HepG2 (cell line): Measurements from ENCODE around the gene TMEM63C. TPM values are rescaled to one million over a fixed set of nuclear protein-coding genes. Genes with fewer than 3 reads are reported as not detected.

Experiments used
- AHR ChIP-seq: IDR thresholded peaks from 2 replicates; pipeline ENCODE4 v1.6.1; 2018; ENCODE audit warnings: missing genetic modification reagents, missing compliant biosample characterization
- AKAP8 ChIP-seq: sonication (generic); formaldehyde crosslinking; IDR thresholded peaks from 2 replicates; pipeline ENCODE4 v1.5.1; 2020; ENCODE audit warnings: mild to moderate bottlenecking, missing genetic modification reagents
- ATF1 ChIP-seq: IDR thresholded peaks from 2 replicates; pipeline ENCODE4 v1.6.1; 2016; ENCODE audit warnings: mild to moderate bottlenecking, control low read depth
- BORCS8-MEF2B ChIP-seq: sonication (generic); formaldehyde crosslinking; IDR thresholded peaks from 2 replicates; pipeline ENCODE4 v1.8.0; 2022; ENCODE audit warnings: mild to moderate bottlenecking, missing genetic modification reagents
- CC2D1A ChIP-seq: sonication (generic); formaldehyde crosslinking; IDR thresholded peaks from 2 replicates; pipeline ENCODE4 v1.8.1; 2023; ENCODE audit warnings: mild to moderate bottlenecking, missing genetic modification reagents
- HCFC1 ChIP-seq: fragments of 150-350 bp; IDR thresholded peaks from 2 replicates; pipeline ENCODE4 v1.6.1; 2014; ENCODE audit warnings: low read depth, low read length
- HDAC1 ChIP-seq: sonication (generic); formaldehyde crosslinking; IDR thresholded peaks from 2 replicates; pipeline ENCODE4 v1.5.1; 2020; ENCODE audit warnings: mild to moderate bottlenecking, missing genetic modification reagents
- JDP2 ChIP-seq: sonication (generic); formaldehyde crosslinking; IDR thresholded peaks from 2 replicates; pipeline ENCODE4 v1.8.1; 2022; ENCODE audit warnings: missing genetic modification reagents, borderline replicate concordance
- KLF9 ChIP-seq: IDR thresholded peaks from 2 replicates; pipeline ENCODE4 v1.6.1; 2016; ENCODE audit warnings: low read depth
- NCOR1 ChIP-seq: fragments of 200-600 bp; sonication (generic); IDR thresholded peaks from 2 replicates; pipeline ENCODE4 v1.7.0; 2017; ENCODE audit warnings: antibody characterized with exemption, low read length, borderline replicate concordance
- NR2F2 ChIP-seq: IDR thresholded peaks from 2 replicates; pipeline ENCODE4 v1.6.1; 2012; ENCODE audit warnings: low read depth, inconsistent platforms, borderline replicate concordance
- SMAD9 ChIP-seq: sonication (generic); formaldehyde crosslinking; IDR thresholded peaks from 2 replicates; pipeline ENCODE4 v1.5.1; 2020; ENCODE audit warnings: mild to moderate bottlenecking, missing genetic modification reagents
- SRSF4 ChIP-seq: fragments of 200-400 bp; formaldehyde crosslinking; IDR thresholded peaks from one replicate; pipeline ENCODE4 v1.6.1; 2018; ENCODE audit warnings: mild to moderate bottlenecking, low read depth, low read length, moderate library complexity; ENCODE audit not compliant: poor library complexity, severe bottlenecking
- U2AF1 ChIP-seq: fragments of 200-400 bp; formaldehyde crosslinking; optimal IDR thresholded peaks from 2 replicates; pipeline ENCODE3; 2017; ENCODE audit warnings: mild to moderate bottlenecking, low read depth, low read length
- XRCC5 ChIP-seq: fragments of 200-400 bp; formaldehyde crosslinking; optimal IDR thresholded peaks from 2 replicates; pipeline ENCODE3; 2017; ENCODE audit warnings: mild to moderate bottlenecking, low read length
- ZNF20 ChIP-seq: sonication (generic); formaldehyde crosslinking; IDR thresholded peaks from 2 replicates; pipeline ENCODE4 v1.4.0; 2020; ENCODE audit warnings: mild to moderate bottlenecking, moderate library complexity, missing genetic modification reagents
- ZNF263 ChIP-seq: sonication (generic); formaldehyde crosslinking; IDR thresholded peaks from 2 replicates; pipeline ENCODE4 v1.4.0; 2020; ENCODE audit warnings: missing genetic modification reagents
- ZNF354B ChIP-seq: sonication (generic); formaldehyde crosslinking; IDR thresholded peaks from 2 replicates; pipeline ENCODE4 v1.8.0; 2022; ENCODE audit warnings: mild to moderate bottlenecking, missing genetic modification reagents
- ZNF546 ChIP-seq: sonication (generic); formaldehyde crosslinking; conservative IDR thresholded peaks from 2 replicates; pipeline ENCODE4 v1.8.1; 2023; ENCODE audit warnings: mild to moderate bottlenecking, missing genetic modification reagents
- polyA plus RNA-seq, 8 experiments: library from polyadenylated mRNA; depleted of rRNA in 3 of 8; stranded (reverse) in 7 of 8; unstranded in 1 of 8; fragments of >200 nt; fragmentation: Illumina TruSeq in 4 of 8; extraction: Trizol in 4 of 8; gene quantifications; 2 replicates each; pipeline versions ENCODE4 v1.2.1 to v1.2.3, GENCODE V29; 2011 to 2016; ENCODE audit warnings: low read depth in 4 of 8, missing spikeins in 1 of 8, mixed read lengths in 1 of 8; ENCODE audit not compliant: insufficient read depth in 1 of 8
- total RNA-seq, 5 experiments: library from RNA; depleted of rRNA; stranded (reverse); fragments of >200 nt; fragmentation: Illumina TruSeq; extraction: Trizol; gene quantifications; 2 replicates each; pipeline ENCODE4 v1.2.3, GENCODE V29; 2016; ENCODE audit warnings: low read depth in 1 of 5
- TF ChIP-seq, protein P1 (sequence below): sonication (generic); formaldehyde crosslinking; IDR thresholded peaks from 2 replicates; pipeline ENCODE4 v1.4.0; 2020; ENCODE audit warnings: low read depth, missing genetic modification reagents
- TF ChIP-seq, protein P2 (sequence below): sonication (generic); formaldehyde crosslinking; IDR thresholded peaks from 2 replicates; pipeline ENCODE4 v1.5.1; 2020; ENCODE audit warnings: mild to moderate bottlenecking, missing genetic modification reagents, borderline replicate concordance
- TF ChIP-seq, protein P3 (sequence below): sonication (generic); formaldehyde crosslinking; IDR thresholded peaks from 2 replicates; pipeline ENCODE4 v1.9.0; 2022; ENCODE audit warnings: missing genetic modification reagents, mild to moderate bottlenecking, borderline replicate concordance
- TF ChIP-seq, protein P4 (sequence below): sonication (generic); formaldehyde crosslinking; IDR thresholded peaks from 2 replicates; pipeline ENCODE4 v1.4.0; 2020; ENCODE audit warnings: missing genetic modification reagents
- TF ChIP-seq, protein P5 (sequence below): sonication (generic); formaldehyde crosslinking; IDR thresholded peaks from 2 replicates; pipeline ENCODE4 v1.4.0; 2020; ENCODE audit warnings: missing genetic modification reagents, low read depth, mild to moderate bottlenecking, borderline replicate concordance

The TMEM63C gene
- total and polyA plus RNA-seq, 2 of the 13 experiments (the other 11 are each of a cell fraction or from before 2014, with no cell fraction given) = 0.17 to 0.27 TPM

DNA sequence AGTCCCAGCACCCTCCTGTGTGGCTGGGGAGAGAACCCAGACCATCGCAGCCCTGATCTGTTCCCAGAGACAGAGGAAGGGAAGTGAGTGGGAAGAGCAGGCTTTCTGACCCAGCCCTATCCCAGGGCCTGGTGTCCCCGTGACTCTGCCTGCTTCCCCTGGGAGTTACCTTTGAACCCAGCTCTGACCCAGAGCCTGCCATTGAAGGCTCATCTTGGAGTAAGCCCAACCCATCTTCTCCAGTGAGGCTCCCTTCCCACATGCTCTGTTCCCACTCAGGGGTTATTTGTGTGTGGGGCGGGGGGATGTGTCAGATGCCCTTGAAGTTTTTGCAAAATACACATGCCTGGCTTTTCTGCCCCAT is 6.0 kb downstream of the TMEM63C start (continued):
- TF ChIP-seq, protein P1, sequence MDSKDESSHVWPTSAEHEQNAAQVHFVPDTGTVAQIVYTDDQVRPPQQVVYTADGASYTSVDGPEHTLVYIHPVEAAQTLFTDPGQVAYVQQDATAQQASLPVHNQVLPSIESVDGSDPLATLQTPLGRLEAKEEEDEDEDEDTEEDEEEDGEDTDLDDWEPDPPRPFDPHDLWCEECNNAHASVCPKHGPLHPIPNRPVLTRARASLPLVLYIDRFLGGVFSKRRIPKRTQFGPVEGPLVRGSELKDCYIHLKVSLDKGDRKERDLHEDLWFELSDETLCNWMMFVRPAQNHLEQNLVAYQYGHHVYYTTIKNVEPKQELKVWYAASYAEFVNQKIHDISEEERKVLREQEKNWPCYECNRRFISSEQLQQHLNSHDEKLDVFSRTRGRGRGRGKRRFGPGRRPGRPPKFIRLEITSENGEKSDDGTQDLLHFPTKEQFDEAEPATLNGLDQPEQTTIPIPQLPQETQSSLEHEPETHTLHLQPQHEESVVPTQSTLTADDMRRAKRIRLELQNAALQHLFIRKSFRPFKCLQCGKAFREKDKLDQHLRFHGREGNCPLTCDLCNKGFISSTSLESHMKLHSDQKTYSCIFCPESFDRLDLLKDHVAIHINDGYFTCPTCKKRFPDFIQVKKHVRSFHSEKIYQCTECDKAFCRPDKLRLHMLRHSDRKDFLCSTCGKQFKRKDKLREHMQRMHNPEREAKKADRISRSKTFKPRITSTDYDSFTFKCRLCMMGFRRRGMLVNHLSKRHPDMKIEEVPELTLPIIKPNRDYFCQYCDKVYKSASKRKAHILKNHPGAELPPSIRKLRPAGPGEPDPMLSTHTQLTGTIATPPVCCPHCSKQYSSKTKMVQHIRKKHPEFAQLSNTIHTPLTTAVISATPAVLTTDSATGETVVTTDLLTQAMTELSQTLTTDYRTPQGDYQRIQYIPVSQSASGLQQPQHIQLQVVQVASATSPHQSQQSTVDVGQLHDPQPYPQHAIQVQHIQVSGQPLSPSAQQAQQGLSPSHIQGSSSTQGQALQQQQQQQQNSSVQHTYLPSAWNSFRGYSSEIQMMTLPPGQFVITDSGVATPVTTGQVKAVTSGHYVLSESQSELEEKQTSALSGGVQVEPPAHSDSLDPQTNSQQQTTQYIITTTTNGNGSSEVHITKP = no peak
- no peak for TF ChIP-seq NCOR1
- TF ChIP-seq, protein P2, sequence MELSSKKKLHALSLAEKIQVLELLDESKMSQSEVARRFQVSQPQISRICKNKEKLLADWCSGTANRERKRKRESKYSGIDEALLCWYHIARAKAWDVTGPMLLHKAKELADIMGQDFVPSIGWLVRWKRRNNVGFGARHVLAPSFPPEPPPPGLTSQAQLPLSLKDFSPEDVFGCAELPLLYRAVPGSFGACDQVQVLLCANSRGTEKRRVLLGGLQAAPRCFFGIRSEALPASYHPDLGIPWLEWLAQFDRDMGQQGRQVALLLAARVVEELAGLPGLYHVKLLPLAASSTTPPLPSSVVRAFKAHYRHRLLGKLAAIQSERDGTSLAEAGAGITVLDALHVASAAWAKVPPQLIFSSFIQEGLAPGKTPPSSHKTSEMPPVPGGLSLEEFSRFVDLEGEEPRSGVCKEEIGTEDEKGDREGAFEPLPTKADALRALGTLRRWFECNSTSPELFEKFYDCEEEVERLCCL = no peak
- no peak for TF ChIP-seq ZNF20
- TF ChIP-seq, protein P3, sequence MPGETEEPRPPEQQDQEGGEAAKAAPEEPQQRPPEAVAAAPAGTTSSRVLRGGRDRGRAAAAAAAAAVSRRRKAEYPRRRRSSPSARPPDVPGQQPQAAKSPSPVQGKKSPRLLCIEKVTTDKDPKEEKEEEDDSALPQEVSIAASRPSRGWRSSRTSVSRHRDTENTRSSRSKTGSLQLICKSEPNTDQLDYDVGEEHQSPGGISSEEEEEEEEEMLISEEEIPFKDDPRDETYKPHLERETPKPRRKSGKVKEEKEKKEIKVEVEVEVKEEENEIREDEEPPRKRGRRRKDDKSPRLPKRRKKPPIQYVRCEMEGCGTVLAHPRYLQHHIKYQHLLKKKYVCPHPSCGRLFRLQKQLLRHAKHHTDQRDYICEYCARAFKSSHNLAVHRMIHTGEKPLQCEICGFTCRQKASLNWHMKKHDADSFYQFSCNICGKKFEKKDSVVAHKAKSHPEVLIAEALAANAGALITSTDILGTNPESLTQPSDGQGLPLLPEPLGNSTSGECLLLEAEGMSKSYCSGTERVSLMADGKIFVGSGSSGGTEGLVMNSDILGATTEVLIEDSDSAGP (CRISPR knock-in tag) = peak; percentile 42; the same call in 1 of the 2 replicates
- TF ChIP-seq, protein P4, sequence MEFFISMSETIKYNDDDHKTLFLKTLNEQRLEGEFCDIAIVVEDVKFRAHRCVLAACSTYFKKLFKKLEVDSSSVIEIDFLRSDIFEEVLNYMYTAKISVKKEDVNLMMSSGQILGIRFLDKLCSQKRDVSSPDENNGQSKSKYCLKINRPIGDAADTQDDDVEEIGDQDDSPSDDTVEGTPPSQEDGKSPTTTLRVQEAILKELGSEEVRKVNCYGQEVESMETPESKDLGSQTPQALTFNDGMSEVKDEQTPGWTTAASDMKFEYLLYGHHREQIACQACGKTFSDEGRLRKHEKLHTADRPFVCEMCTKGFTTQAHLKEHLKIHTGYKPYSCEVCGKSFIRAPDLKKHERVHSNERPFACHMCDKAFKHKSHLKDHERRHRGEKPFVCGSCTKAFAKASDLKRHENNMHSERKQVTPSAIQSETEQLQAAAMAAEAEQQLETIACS (CRISPR knock-in tag) = no peak
- TF ChIP-seq ZNF263 (CRISPR knock-in tag) = 0 out of 2 replicates have a peak, but pooled peaks have one; percentile 17
- no peak for TF ChIP-seq NR2F2
- TF ChIP-seq, protein P5, sequence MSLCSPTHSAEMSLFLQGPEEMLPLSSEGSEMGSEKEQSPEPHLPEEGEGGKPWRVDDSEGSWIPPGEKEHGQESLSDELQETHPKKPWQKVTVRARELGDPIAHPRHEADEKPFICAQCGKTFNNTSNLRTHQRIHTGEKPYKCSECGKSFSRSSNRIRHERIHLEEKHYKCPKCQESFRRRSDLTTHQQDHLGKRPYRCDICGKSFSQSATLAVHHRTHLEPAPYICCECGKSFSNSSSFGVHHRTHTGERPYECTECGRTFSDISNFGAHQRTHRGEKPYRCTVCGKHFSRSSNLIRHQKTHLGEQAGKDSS (CRISPR knock-in tag) = no peak
- no peak for TF ChIP-seq CC2D1A (CRISPR knock-in tag)
- TF ChIP-seq SMAD9 (CRISPR knock-in tag) = no peak
- TF ChIP-seq U2AF1 = no peak
- no peak for TF ChIP-seq ZNF546 (CRISPR knock-in tag)
- no peak for TF ChIP-seq SRSF4
- no peak for TF ChIP-seq AHR (CRISPR knock-in tag)
- TF ChIP-seq BORCS8-MEF2B (CRISPR knock-in tag) = no peak; the same call in 1 of the 2 replicates
- no peak for TF ChIP-seq ATF1 (CRISPR knock-in tag)
- no peak for TF ChIP-seq HCFC1
- TF ChIP-seq XRCC5 = no peak
- no peak for TF ChIP-seq KLF9 (CRISPR knock-in tag)
- no peak for TF ChIP-seq JDP2 (CRISPR knock-in tag)
- TF ChIP-seq HDAC1 (CRISPR knock-in tag) = 0 out of 2 replicates have a peak, but pooled peaks have one; percentile 25
- TF ChIP-seq ZNF354B = no peak
- TF ChIP-seq AKAP8 (CRISPR knock-in tag) = no peak
